OCI-LY1 (cell line): ENCODE data around the gene VPS54.

Experiments used
- H2AFZ ChIP-seq: fragments of 200-600 bp; sonication (generic), shearing (Covaris generic); 2 replicates; pipeline ENCODE4 v1.6.0; 2014; ENCODE audit warnings: antibody characterized with exemption, mild to moderate bottlenecking, low read length
- H3F3A ChIP-seq: fragments of 200-600 bp; sonication (generic), shearing (Covaris generic); 2 replicates; pipeline ENCODE4 v1.6.0; 2014; ENCODE audit warnings: mild to moderate bottlenecking, antibody characterized with exemption, low read length, moderate library complexity; ENCODE audit not compliant: insufficient read depth
- H3K27ac ChIP-seq: fragments of 200-600 bp; sonication (generic); 2 replicates; pipeline ENCODE4 v1.5.1; 2014; ENCODE audit warnings: low read length, mixed run types, mild to moderate bottlenecking, low read depth; ENCODE audit not compliant: poor library complexity, severe bottlenecking
- H3K27me3 ChIP-seq: fragments of 200-600 bp; sonication (generic); 2 replicates; pipeline ENCODE4 v1.6.0; 2014; ENCODE audit warnings: antibody characterized with exemption, mild to moderate bottlenecking, low read length, moderate library complexity; ENCODE audit not compliant: insufficient read depth
- H3K36me3 ChIP-seq: fragments of 200-600 bp; sonication (generic); 2 replicates; pipeline ENCODE4 v1.6.1; 2014; ENCODE audit warnings: mild to moderate bottlenecking, antibody characterized with exemption, low read length, moderate library complexity, mixed read lengths; ENCODE audit not compliant: insufficient read depth
- H3K4me1 ChIP-seq: fragments of 200-600 bp; sonication (generic); 2 replicates; pipeline ENCODE4 v1.5.1; 2014; ENCODE audit warnings: mild to moderate bottlenecking, low read length, moderate library complexity; ENCODE audit not compliant: insufficient read depth, severe bottlenecking
- H3K4me2 ChIP-seq: fragments of 200-600 bp; sonication (generic), shearing (Covaris generic); 2 replicates; pipeline ENCODE4 v1.6.1; 2014; ENCODE audit warnings: low read length
- H3K4me3 ChIP-seq: fragments of 200-600 bp; sonication (generic); 2 replicates; pipeline ENCODE4 v1.5.1; 2014; ENCODE audit warnings: low read length, low read depth, mild to moderate bottlenecking, mixed read lengths; ENCODE audit not compliant: poor library complexity, severe bottlenecking
- H3K79me2 ChIP-seq: fragments of 200-600 bp; shearing (Covaris generic); 2 replicates; pipeline ENCODE4 v1.6.1; 2016; ENCODE audit warnings: mixed run types, low read length, mixed read lengths; ENCODE audit not compliant: insufficient read depth
- H3K9ac ChIP-seq: fragments of 200-600 bp; sonication (generic), shearing (Covaris generic); 2 replicates; pipeline ENCODE4 v1.6.1; 2014; ENCODE audit warnings: mild to moderate bottlenecking, low read length, mixed read lengths
- H3K9me2 ChIP-seq: fragments of 200-600 bp; sonication (generic), shearing (Covaris generic); 2 replicates; pipeline ENCODE4 v1.6.1; 2014; ENCODE audit warnings: low read depth, mild to moderate bottlenecking, low read length, mixed read lengths
- H3K9me3 ChIP-seq: fragments of 200-600 bp; shearing (Covaris generic); 2 replicates; pipeline ENCODE4 v1.6.1; 2014; ENCODE audit warnings: low read length, mixed read lengths
- H4K20me1 ChIP-seq: fragments of 200-600 bp; sonication (generic), shearing (Covaris generic); 2 replicates; pipeline ENCODE4 v1.6.0; 2016; ENCODE audit warnings: mild to moderate bottlenecking, low read length; ENCODE audit not compliant: insufficient read depth
- EZH2 ChIP-seq: fragments of 200-600 bp; sonication (generic), shearing (Covaris generic); IDR thresholded peaks from 2 replicates; pipeline ENCODE4 v1.8.0; 2017; ENCODE audit warnings: borderline replicate concordance, mixed run types, mild to moderate bottlenecking, antibody characterized with exemption, low read length, moderate library complexity, mixed read lengths
- TF ChIP-seq, protein P1 (sequence below): fragments of 200-600 bp; sonication (generic), shearing (Covaris generic); IDR thresholded peaks from 2 replicates; pipeline ENCODE4 v1.5.1; 2017; ENCODE audit warnings: mild to moderate bottlenecking, antibody characterized with exemption, low read length, moderate library complexity, mixed read lengths

VPS54 gene

DNA sequence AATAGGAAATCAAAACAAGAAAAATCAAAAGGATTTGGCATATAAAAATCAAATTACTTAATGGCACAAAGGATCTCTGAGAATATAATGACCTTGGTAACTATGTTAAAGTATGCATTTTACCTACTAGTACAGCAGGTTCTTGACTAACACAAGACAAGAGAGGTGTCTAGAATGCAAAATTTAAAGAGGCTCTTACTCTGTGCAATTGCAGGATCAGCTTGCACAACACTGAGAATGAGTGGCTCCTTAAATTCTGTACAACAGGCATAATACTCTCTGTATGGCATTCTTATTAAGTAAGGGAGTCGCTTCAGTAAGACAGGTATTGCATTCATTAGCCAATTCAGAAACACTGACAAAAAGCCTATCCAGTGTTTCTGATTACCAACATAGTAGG, 104.9 kb downstream of the VPS54 start:
- H3K9ac ChIP-seq: no peak overlapping the region
- H2AFZ ChIP-seq: no peak overlapping the region
- peaks cover 60% of the 10 kb centered on the region for H3K36me3 ChIP-seq
- no peaks in the 10 kb centered on the region for H3K9me2 ChIP-seq
- H3K4me2 ChIP-seq: no peak overlapping the region
- no peaks in the 10 kb centered on the region for H3K27me3 ChIP-seq
- no peaks in the 10 kb centered on the region for H3F3A ChIP-seq
- TF ChIP-seq, protein P1, sequence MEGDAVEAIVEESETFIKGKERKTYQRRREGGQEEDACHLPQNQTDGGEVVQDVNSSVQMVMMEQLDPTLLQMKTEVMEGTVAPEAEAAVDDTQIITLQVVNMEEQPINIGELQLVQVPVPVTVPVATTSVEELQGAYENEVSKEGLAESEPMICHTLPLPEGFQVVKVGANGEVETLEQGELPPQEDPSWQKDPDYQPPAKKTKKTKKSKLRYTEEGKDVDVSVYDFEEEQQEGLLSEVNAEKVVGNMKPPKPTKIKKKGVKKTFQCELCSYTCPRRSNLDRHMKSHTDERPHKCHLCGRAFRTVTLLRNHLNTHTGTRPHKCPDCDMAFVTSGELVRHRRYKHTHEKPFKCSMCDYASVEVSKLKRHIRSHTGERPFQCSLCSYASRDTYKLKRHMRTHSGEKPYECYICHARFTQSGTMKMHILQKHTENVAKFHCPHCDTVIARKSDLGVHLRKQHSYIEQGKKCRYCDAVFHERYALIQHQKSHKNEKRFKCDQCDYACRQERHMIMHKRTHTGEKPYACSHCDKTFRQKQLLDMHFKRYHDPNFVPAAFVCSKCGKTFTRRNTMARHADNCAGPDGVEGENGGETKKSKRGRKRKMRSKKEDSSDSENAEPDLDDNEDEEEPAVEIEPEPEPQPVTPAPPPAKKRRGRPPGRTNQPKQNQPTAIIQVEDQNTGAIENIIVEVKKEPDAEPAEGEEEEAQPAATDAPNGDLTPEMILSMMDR: no peak
- TF ChIP-seq EZH2: no peak
- no peaks in the 10 kb centered on the region for H3K4me1 ChIP-seq
- no peaks in the 10 kb centered on the region for H4K20me1 ChIP-seq
- H3K27ac ChIP-seq: no peak overlapping the region
- no peak overlapping the region for H3K4me3 ChIP-seq
- H3K9me3 ChIP-seq: no peaks in the 10 kb centered on the region
- no peaks in the 10 kb centered on the region for H3K79me2 ChIP-seq

- TF ChIP-seq, protein P1: no peak
- TF ChIP-seq EZH2: no peak
- H3K9me2 ChIP-seq: no peaks in the 10 kb centered on the region
- no peak overlapping the region for H3K4me2 ChIP-seq
Measured at GRCh38 chr2:63903003-63903402, 116.2 kb downstream of the VPS54 start.

DNA sequence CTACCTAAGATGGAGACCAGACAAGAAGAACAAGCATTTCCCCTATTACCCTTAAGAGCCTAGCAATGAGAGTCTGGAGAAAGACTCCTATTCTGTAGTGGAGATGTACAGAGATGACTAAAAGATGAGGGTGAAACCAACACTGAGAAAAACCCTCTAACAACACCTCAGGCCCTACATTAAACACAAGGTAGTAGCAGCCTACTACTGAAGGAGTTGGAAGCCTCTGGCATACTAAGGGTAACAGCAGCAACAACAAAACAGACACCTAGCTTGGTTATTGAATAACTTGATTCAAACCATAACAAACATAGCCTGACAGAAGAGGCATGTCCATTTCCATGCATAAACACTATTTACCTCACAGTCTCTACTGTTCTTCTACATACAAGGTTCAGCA, 117.1 kb downstream of the VPS54 start:
- Histone ChIP-seq H4K20me1 (no peaks in the 10 kb centered on the region), H3K9me2 (no peaks in the 10 kb centered on the region), H3K4me3 (no peak overlapping the region), H3K27me3 (no peaks in the 10 kb centered on the region), H3K27ac (no peak overlapping the region), H3K9me3 (peaks cover 14% of the 10 kb centered on the region), H3F3A (no peaks in the 10 kb centered on the region), H3K4me1 (no peaks in the 10 kb centered on the region), H3K36me3 (peaks cover 65% of the 10 kb centered on the region), H2AFZ (no peak overlapping the region), H3K9ac (no peak overlapping the region), H3K4me2 (no peak overlapping the region), H3K79me2 (no peaks in the 10 kb centered on the region)
- TF ChIP-seq, protein P1: no peak
- TF ChIP-seq EZH2: no peak

More at GRCh38 chr2:63903003-63903402, 116.2 kb downstream of the VPS54 start:
- H3F3A ChIP-seq: no peaks in the 10 kb centered on the region
- no peak overlapping the region for H3K9ac ChIP-seq
- H3K9me3 ChIP-seq: peaks cover 14% of the 10 kb centered on the region
- no peaks in the 10 kb centered on the region for H4K20me1 ChIP-seq
- H3K79me2 ChIP-seq: no peaks in the 10 kb centered on the region
- H3K27me3 ChIP-seq: no peaks in the 10 kb centered on the region
- peaks cover 69% of the 10 kb centered on the region for H3K36me3 ChIP-seq
- no peak overlapping the region for H3K27ac ChIP-seq
- no peaks in the 10 kb centered on the region for H3K4me1 ChIP-seq
- H3K4me3 ChIP-seq: no peak overlapping the region
- no peak overlapping the region for H2AFZ ChIP-seq
